ENCODE results near the gene MRPL4.
"Not testable (repeated sequence)": the region's sequence is repeated elsewhere in the genome, so short reads cannot be mapped to it uniquely, and the experiment has no call there.

MRPL4 gene

GRCh38 chr19:10262771-10263170, 10.8 kb downstream of the MRPL4 start:
- DNase-seq (ENCODE audit: low read depth in 2 of 2): no peak

- DNase-seq (ENCODE audit: low read depth in 2 of 2): no peak
Measured at GRCh38 chr19:10266706-10267105, 14.7 kb downstream of the MRPL4 start.

- no peak for DNase-seq (ENCODE audit: low read depth in 2 of 2)
Measured at GRCh38 chr19:10268071-10268470, 16.1 kb downstream of the MRPL4 start.

GRCh38 chr19:10269333-10270179, 17.5 kb downstream of the MRPL4 start:
- peak; percentile 76 to 81 for DNase-seq (ENCODE audit: low read depth in 2 of 2)

GRCh38 chr19:10270180-10270615, 18.2 kb downstream of the MRPL4 start:
- peak; percentile 83 for DNase-seq (ENCODE audit: low read depth in 2 of 2)

- DNase-seq (ENCODE audit: low read depth in 2 of 2): peak; percentile 76 to 77
Measured at GRCh38 chr19:10270616-10271394, 18.8 kb downstream of the MRPL4 start, which contains the start of gene ICAM1. TSS of gene ICAM1 (plus strand) at chr19:10271120. CDS start at chr19:10271160, 40 bp downstream.

- DNase-seq (ENCODE audit: low read depth in 2 of 2): no peak
Measured at GRCh38 chr19:10271543-10272086, 19.6 kb downstream of the MRPL4 start.

- DNase-seq (ENCODE audit: low read depth in 2 of 2): no peak
Measured at GRCh38 chr19:10274589-10274988, 22.6 kb downstream of the MRPL4 start.

GRCh38 chr19:10277795-10278589, 26.0 kb downstream of the MRPL4 start:
- DNase-seq (ENCODE audit: low read depth in 2 of 2): no peak

- no peak for DNase-seq (ENCODE audit: low read depth in 2 of 2)
Measured at GRCh38 chr19:10278935-10279334, 26.9 kb downstream of the MRPL4 start.

GRCh38 chr19:10279737-10280442, 27.9 kb downstream of the MRPL4 start:
- no peak for DNase-seq (ENCODE audit: low read depth in 2 of 2)

GRCh38 chr19:10282043-10282442, 30.0 kb downstream of the MRPL4 start:
- DNase-seq (ENCODE audit: low read depth in 2 of 2): not testable (repeated sequence)

GRCh38 chr19:10283301-10284064, 31.5 kb downstream of the MRPL4 start:
- no peak for DNase-seq (ENCODE audit: low read depth in 2 of 2)

GRCh38 chr19:10284065-10284959, 32.3 kb downstream of the MRPL4 start:
- no peak for DNase-seq (ENCODE audit: low read depth in 2 of 2)

GRCh38 chr19:10284960-10285278, 32.9 kb downstream of the MRPL4 start:
- no peak for DNase-seq (ENCODE audit: low read depth in 2 of 2)

- no peak for DNase-seq (ENCODE audit: low read depth in 2 of 2)
Measured at GRCh38 chr19:10285393-10285792, 33.4 kb downstream of the MRPL4 start.

GRCh38 chr19:10286803-10287737, 35.1 kb downstream of the MRPL4 start, which contains the start of gene ICAM4:
TSS of gene ICAM4 (plus strand) at chr19:10286955. CDS start at chr19:10287013, 58 bp downstream.
- no peak for DNase-seq (ENCODE audit: low read depth in 2 of 2)

- no peak for DNase-seq (ENCODE audit: low read depth in 2 of 2)
Measured at GRCh38 chr19:10288662-10289166, 36.7 kb downstream of the MRPL4 start.
